Motor neuron (in vitro differentiated cells): ENCODE results near the gene MAP3K9. TPM values are rescaled to one million over a fixed set of nuclear protein-coding genes. Genes with fewer than 3 reads are reported as not detected.
"Not testable (repeated sequence)": the region's sequence is repeated elsewhere in the genome, so short reads cannot be mapped to it uniquely, and the experiment has no call there.

Experiments used
- ATAC-seq, 8 experiments: fragments of 200-7000 bp; cut with Tn5 transposase; replicated peaks in 6 of 8; 2 replicates each; pipeline ENCODE4 v1.8.0; 2021; ENCODE audit warnings: mild to moderate bottlenecking in 8 of 8, moderate library complexity in 8 of 8
- H3K27ac ChIP-seq, 2 donors: fragments of 250-450 bp; sonication (Bioruptor Pico); 2 replicates each; pipeline ENCODE4 v1.9.0; 2021; ENCODE audit warnings: antibody characterized with exemption in 2 of 2, mild to moderate bottlenecking in 2 of 2, moderate library complexity in 1 of 2
- H3K4me1 ChIP-seq, 2 donors: fragments of 250-450 bp; sonication (Bioruptor Pico); replicated peaks in 1 of 2; 2 replicates each; pipeline ENCODE4 v1.6.1; 2021; ENCODE audit warnings: antibody characterized with exemption in 2 of 2, mild to moderate bottlenecking in 2 of 2, moderate library complexity in 1 of 2
- H3K4me3 ChIP-seq, 5 donors: fragments of 250-450 bp; sonication (Bioruptor Pico); 2 replicates each; pipeline ENCODE4 v1.9.0; 2021; ENCODE audit warnings: antibody characterized with exemption in 5 of 5, mild to moderate bottlenecking in 5 of 5, moderate library complexity in 4 of 5
- WGBS, 10 experiments: fragments of 450-650 bp; shearing (Covaris generic); methylation state at CpG; one replicate each; pipeline ENCODE4 v1.0.0; 2022; 5-methylcytosine and 5-hydroxymethylcytosine counted together
- in situ Hi-C, 9 experiments: fragments of 400-800 bp; cut with MboI; loops; one replicate each; pipeline ENCODE4 v1.15.0; 2021; ENCODE audit warnings: low sequenced_read_pairs in 9 of 9, low pct_unique_long_range_greater_than_20kb in 2 of 9; ENCODE audit not compliant: unreplicated experiment in 9 of 9
- total RNA-seq, 8 experiments: library from RNA; unstranded; fragments of 300-600 nt; gene quantifications; 2 replicates each; pipeline versions ENCODE4 v1.2.3 to v1.2.4, GENCODE V29; 2022

The MAP3K9 gene
- 10 to 100 TPM in 4 of 8 experiments, 1 to 10 TPM in 4; 1.0 to 12.2 (median 10.5) TPM for total RNA-seq

GRCh38 chr14:70809225-70810219 lies at the start of gene MAP3K9:
MAP3K9 (minus strand) TSS chr14:70809513; CDS start chr14:70809171, 342 bp downstream.
- peak; percentile 85 to 94 (median 93) for ATAC-seq
- H3K4me1 ChIP-seq, result peaks cover 7 to 31% of the 10 kb centered on the region in 2 donors
- 0 to 10% (median 0%) methylated on average over 1 to 10 of the region's 89 CpGs; no CpG with 5 or more reads in 3 of the 10 experiments for WGBS, 10 experiments
- in situ Hi-C loops, result loop anchor here in 4 of 9 experiments (10.0 to 25.0 kb wide), 3 partner anchors 153 to 197 kb away; partner anchors contain the start of gene MED6 (in 2 of the 4)
- peak within 1 kb of the TSS; percentile 52 to 80 for H3K27ac ChIP-seq
- peak within 1 kb of the TSS; percentile 59 to 81 (median 79) for H3K4me3 ChIP-seq

GRCh38 chr14:70858641-70859040 lies 49.3 kb upstream of the MAP3K9 start:
- no peak overlapping the region for H3K4me3 ChIP-seq
- ATAC-seq, result no peak
- no peaks in the 10 kb centered on the region for H3K4me1 ChIP-seq
- 67 to 100% (median 83%) methylated on average over 1 to 5 of the region's 5 CpGs; no CpG with 5 or more reads in 3 of the 10 experiments for WGBS, 10 experiments
- H3K27ac ChIP-seq, result no peak overlapping the region
- in situ Hi-C loops, result no loop called here

DNA sequence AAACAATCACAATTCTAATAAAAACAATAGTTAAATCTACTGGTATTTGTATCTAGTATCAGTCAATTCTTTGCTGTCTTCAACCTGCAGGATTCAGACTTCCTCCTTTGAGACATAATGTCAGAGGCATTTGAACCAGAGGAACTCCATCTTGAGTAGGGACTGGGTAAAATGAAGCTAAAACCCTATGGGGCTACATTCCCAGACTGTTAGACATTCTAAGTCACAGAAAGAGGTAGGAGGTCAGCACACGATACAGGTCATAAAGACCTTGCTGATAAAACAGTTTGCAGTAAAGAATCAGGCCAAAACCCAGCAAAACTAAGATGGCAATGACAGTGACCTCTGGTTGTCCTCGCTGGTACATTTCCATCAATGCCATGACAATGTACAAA lies 48.2 kb upstream of the MAP3K9 start:
- ATAC-seq, result no peak
- in situ Hi-C loops, result no loop called here
- no peak overlapping the region for H3K4me3 ChIP-seq
- 50 to 100% (median 89%) methylated on average over 1 to 2 of the region's 2 CpGs; no CpG with 5 or more reads in 3 of the 10 experiments for WGBS, 10 experiments
- H3K27ac ChIP-seq, result no peak overlapping the region
- H3K4me1 ChIP-seq, result no peaks in the 10 kb centered on the region

GRCh38 chr14:70856851-70857495 lies 47.7 kb upstream of the MAP3K9 start:
- peak in 2 of 8 experiments; percentile 92 to 93 for ATAC-seq
- no peak overlapping the region for H3K4me3 ChIP-seq
- in situ Hi-C loops, result no loop called here
- H3K4me1 ChIP-seq, result no peaks in the 10 kb centered on the region
- H3K27ac ChIP-seq, result no peak overlapping the region
- 0 to 100% (median 63%) methylated on average over 1 to 2 of the region's 2 CpGs; no CpG with 5 or more reads in 2 of the 10 experiments for WGBS, 10 experiments

DNA sequence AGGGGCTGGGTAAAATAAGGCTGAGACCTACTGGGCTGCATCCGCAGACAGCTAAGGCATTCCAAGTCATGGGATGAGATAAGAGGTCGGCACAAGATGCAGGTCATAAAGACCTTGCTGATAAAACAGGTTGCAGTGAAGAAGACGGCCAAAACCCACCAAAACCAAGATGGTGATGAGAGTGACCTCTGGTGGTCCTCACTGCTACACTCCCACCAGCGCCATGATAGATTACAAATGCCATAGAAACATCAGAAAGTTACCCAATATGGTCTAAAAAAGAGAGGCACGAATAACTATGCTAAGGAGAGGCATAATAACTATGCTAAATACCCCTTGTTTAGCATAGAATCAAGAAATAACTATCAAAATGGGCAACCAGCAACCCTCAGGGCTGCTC lies 46.2 kb upstream of the MAP3K9 start:
- 33 to 100% (median 80%) methylated on average over 1 to 5 of the region's 5 CpGs; no CpG with 5 or more reads in 1 of the 10 experiments for WGBS, 10 experiments
- in situ Hi-C loops, result no loop called here
- H3K4me3 ChIP-seq, result no peak overlapping the region
- H3K4me1 ChIP-seq, result no peaks in the 10 kb centered on the region
- H3K27ac ChIP-seq, result no peak overlapping the region
- peak in 1 of 8 experiments; percentile 35 for ATAC-seq

- H3K27ac ChIP-seq, ATAC-seq, H3K4me1 ChIP-seq, in situ Hi-C loops, H3K4me3 ChIP-seq: not testable (repeated sequence)
- WGBS, 10 experiments, result 60 to 100% (median 84%) methylated on average over 1 to 2 of the region's 3 CpGs; no CpG with 5 or more reads in 4 of the 10 experiments
Observed at GRCh38 chr14:70853658-70854057, 44.3 kb upstream of the MAP3K9 start.

- in situ Hi-C loops, result no loop called here
Observed at GRCh38 chr14:70847406-70848090, 38.2 kb upstream of the MAP3K9 start.

GRCh38 chr14:70845601-70846000 lies 36.3 kb upstream of the MAP3K9 start:
- no peak overlapping the region for H3K27ac ChIP-seq
- in situ Hi-C loops, result no loop called here
- ATAC-seq, result no peak
- H3K4me3 ChIP-seq, result no peak overlapping the region
- WGBS, 10 experiments, result 25 to 93% (median 63%) methylated on average over 1 to 2 of the region's 2 CpGs; no CpG with 5 or more reads in 1 of the 10 experiments
- H3K4me1 ChIP-seq, result peaks cover 0 to 3% of the 10 kb centered on the region in 2 donors

More at GRCh38 chr14:70847406-70848090, 38.2 kb upstream of the MAP3K9 start:
- ATAC-seq, result no peak
- Histone ChIP-seq H3K4me3 (no peak overlapping the region), H3K27ac (no peak overlapping the region), H3K4me1 (peaks cover 0 to 3% of the 10 kb centered on the region in 2 donors)
- WGBS, 10 experiments, result 45 to 100% (median 85%) methylated on average over 1 to 3 of the region's 3 CpGs; no CpG with 5 or more reads in 2 of the 10 experiments

DNA sequence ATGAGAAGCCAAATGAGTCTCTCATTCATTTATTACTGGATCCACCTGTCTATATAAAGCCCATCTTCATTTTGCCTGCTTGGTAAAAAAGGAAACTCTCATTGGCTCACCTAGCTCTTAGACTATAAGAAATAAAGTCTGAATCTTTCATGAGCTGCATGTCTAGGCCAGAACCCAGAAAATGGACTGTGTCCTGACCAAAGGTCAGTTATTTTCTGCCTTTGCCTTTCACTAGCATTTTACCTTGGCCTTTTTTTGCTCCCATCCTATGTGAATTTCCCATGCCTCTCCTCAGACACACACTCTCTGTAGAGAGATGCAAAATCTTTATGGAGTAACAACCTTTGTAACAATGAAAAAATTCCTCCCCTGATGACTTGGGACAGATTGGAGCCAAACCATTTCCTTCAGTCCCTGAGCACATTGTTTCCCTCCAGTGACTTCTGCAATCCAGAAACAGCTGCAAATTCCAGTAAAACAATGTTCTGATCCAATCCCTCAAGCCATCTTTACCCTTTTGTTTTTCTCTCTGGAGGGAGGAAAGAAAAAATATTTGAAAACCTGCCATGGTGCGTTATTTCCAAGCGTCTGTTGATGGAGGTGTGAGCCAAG lies 33.6 kb upstream of the MAP3K9 start:
- ATAC-seq, result no peak
- no peak overlapping the region for H3K4me3 ChIP-seq
- H3K27ac ChIP-seq, result no peak overlapping the region
- in situ Hi-C loops, result no loop called here
- 7 to 93% (median 75%) methylated on average over 1 to 2 of the region's 2 CpGs for WGBS, 10 experiments
- no peaks in the 10 kb centered on the region for H3K4me1 ChIP-seq

DNA sequence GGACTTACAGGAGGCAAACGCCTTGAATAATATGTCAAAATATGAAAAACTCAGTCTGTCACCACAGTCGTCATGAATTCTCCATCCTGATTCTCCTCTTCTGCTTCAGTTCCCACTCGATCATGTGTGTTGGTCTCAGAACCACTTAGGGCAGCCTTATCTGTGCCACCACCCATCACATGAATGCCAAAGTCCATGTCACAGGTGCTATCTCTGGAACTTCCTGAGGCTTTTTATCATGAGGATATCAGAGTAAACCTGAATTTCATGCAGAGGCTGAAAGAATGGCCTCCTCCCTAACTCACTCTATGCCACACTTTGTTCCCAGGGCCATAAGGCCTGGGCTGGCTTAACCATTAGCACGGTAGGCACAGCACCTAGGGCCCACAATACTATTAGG lies 28.8 kb upstream of the MAP3K9 start:
- Histone ChIP-seq H3K4me1 (no peaks in the 10 kb centered on the region), H3K27ac (no peak overlapping the region), H3K4me3 (no peak overlapping the region)
- WGBS, 10 experiments, result 52 to 87% (median 75%) methylated on average over 1 to 4 of the region's 4 CpGs
- in situ Hi-C loops, result no loop called here
- no peak for ATAC-seq

- Histone ChIP-seq H3K27ac (no peak overlapping the region), H3K4me1 (no peaks in the 10 kb centered on the region), H3K4me3 (no peak overlapping the region)
- peak in 1 of 8 experiments; percentile 33 for ATAC-seq
- in situ Hi-C loops, result no loop called here
Observed at GRCh38 chr14:70836946-70837345, 27.6 kb upstream of the MAP3K9 start.

DNA sequence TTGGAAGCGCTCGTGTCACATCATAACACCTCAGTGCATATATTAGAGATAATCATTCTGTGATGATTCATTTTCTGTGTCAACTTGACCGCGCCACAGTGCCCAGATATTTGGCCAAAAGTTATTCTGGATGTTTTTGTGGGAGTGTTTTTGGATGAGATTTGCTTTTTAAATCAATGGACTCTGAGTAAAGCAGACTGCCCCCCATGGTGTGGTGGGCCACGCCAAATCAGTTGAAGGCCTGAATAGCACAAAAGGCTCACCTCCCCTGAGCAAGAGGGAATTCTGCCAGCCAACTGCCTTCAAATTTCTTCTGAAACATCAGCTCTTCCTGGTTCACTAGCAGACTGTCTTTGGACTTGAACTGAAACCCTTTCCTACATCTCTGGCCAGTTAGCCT lies 24.6 kb upstream of the MAP3K9 start:
- 85 to 100% (median 98%) methylated on average over 2 to 5 of the region's 5 CpGs; no CpG with 5 or more reads in 3 of the 10 experiments for WGBS, 10 experiments

More for the DNA sequence above, 24.6 kb upstream of the MAP3K9 start:
- no peak overlapping the region for H3K4me3 ChIP-seq
- H3K4me1 ChIP-seq, result no peaks in the 10 kb centered on the region
- H3K27ac ChIP-seq, result no peak overlapping the region
- in situ Hi-C loops, result no loop called here
- no peak for ATAC-seq
